ENCODE measurements around the gene DKC1.

Gene DKC1

DNA sequence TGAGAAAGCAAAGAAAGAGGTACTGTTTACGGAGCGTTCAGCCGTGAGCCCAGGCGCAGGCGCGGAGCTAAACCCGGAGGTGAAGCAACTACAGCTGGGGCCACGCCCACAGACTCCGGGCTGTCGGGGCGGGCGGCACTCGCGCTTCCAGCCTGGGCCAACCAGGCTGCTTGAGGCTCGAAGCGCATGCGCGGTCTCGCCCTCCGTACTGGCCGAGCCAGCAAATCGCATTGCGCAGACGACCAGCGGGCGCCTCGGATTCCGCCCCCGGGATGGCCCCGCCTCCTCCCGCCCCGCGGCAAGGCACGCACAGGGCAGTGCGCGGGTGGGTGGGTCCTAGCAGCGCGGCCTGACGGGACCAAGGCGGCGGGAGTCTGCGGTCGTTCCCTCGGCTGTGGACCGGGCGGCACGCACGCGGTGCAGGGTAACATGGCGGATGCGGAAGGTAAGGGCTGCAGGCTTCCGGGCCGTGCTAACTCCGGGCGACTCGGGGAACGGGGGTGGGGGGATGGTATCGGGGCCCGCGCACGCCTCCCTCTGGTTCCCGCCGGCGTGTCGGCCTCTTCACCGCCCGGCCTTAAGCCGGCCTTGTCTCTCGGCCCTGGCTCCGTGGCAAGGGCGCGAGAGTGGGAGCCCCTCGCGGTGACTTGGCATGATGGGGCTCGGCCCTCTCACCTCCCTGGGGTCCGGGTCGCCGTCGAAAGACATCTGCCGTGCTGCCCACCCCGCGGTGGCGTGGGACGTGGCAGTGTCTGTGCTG, at the start of gene DKC1:
Gene DKC1 (plus strand): TSS at position 328 of the 760 bp plus-strand sequence. CDS start 102 bp downstream, at position 430.
- FAIRE-seq (peak; percentile 74), DNase-seq (ENCODE audit: insufficient read length, low spot score) (peak; percentile 90)
- TF ChIP-seq POLR2A (IDR thresholded peaks at IDR 0.05; ENCODE audit: low read depth, low read length) = peak; percentile 72

DNA sequence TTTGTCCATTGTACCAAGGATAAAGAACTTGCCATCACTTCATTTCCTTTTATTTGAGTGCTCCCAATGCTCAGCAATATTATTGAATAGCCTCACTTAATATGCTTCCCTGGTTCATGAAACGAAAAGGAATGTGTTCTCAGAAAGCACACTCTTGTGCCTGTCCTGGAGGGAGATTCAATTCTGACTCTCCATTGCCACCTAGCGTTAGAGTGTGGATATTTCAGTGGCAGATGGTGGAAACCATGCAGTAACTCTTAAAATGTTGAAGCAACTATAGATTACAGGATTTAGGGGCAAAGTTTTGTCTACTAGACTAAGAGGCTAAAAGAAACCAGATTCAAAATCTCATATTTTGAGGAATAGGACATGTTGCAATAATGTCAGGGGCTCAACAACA, 47.7 kb upstream of the DKC1 start:
- no peak for DNase-seq (ENCODE audit: insufficient read length, low spot score)
- FAIRE-seq = peak; percentile 61
- TF ChIP-seq POLR2A (IDR thresholded peaks at IDR 0.05; ENCODE audit: low read depth, low read length) = no peak

DNA sequence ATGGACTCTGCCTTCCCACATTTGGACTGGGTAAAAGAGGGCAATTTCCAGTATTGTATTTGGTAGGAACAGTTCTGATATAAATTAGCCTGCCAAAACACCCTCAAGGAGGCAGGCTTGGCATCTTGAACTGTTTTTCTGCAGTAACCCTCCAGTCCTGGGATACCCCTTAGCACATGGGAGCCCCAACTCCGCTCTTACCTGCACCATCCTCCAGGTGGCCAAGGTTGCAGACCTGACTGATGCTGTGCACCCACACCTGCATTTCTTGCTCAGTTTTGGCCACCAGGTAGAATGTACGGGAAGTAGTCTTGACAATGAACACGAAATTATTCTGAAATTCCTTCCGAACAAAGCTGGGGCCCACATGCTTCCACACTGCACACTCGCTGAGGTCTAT, 46.8 kb upstream of the DKC1 start:
- FAIRE-seq (no peak), DNase-seq (ENCODE audit: insufficient read length, low spot score) (no peak)
- no peak for TF ChIP-seq POLR2A (IDR thresholded peaks at IDR 0.05; ENCODE audit: low read depth, low read length)

DNA sequence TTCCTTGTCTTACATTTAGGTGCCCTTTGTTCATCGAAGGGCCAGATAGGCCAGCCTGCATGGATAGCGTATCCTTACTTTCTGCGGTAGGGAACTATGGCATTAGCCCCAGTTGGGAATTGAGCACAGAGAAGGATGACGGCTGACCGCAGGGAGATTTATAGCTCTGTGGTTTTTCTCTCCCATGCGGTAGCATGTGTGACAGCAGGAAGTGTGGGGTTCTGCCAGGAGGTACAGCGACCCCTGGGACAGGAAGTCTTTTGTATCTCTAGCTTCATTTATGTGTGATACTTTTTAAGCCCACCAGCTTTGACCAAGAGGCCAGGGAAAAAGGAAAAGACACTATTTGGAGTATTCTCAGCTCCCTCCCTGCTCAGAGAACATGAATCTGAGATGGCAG, 44.8 kb upstream of the DKC1 start:
- FAIRE-seq (peak; percentile 69), DNase-seq (ENCODE audit: insufficient read length, low spot score) (no peak)
- TF ChIP-seq POLR2A (IDR thresholded peaks at IDR 0.05; ENCODE audit: low read depth, low read length) = no peak

DNA sequence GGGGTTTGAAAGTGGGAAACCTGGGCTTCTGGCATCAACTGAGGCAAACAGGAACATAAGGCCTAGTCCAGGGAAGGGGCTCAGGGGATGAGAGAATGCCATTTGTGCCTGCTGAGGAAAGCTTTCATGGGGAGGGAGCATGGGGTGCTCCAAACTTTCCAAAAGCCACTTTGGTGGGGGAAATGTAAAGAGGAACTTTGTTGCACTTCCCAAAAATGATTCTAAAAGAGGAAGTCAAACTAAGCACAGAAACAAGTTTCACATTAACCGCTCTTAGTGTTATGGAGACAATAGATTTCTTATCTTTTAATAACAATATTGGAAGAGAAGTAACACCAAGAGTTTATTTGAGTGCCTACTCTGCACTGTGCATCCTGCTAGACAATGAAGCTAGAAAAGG, 44.0 kb upstream of the DKC1 start:
- DNase-seq (ENCODE audit: insufficient read length, low spot score) (no peak), FAIRE-seq (no peak)
- TF ChIP-seq POLR2A (IDR thresholded peaks at IDR 0.05; ENCODE audit: low read depth, low read length) = no peak

DNA sequence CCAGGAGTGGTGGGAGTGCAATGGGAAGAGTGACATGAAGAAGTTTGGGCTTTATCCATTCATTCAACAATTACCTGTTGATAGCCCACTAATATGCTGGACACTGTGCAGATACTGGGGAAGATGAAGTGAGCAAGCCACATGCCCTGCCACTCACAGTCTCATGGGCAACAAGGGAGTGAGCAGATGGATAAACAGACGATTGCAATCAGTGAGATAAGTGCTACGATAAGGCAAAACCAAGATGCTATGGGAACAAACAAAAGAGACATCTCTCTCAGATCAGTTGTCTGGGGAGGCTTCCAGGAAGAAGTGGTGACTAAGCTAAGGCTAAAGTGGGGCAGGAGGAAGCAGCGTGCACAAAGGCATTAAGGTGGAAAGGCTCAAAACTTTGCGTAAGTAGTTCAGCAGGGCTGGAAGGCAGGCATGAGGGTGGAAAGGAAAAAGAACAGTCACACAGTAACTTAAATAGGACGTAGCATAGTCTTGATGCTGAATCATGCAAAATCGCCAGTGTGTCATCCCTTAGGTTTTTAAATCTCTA, 43.5 kb upstream of the DKC1 start:
- TF ChIP-seq POLR2A (IDR thresholded peaks at IDR 0.05; ENCODE audit: low read depth, low read length) = no peak
- no peak for DNase-seq (ENCODE audit: insufficient read length, low spot score)
- peak; percentile 57 for FAIRE-seq

DNA sequence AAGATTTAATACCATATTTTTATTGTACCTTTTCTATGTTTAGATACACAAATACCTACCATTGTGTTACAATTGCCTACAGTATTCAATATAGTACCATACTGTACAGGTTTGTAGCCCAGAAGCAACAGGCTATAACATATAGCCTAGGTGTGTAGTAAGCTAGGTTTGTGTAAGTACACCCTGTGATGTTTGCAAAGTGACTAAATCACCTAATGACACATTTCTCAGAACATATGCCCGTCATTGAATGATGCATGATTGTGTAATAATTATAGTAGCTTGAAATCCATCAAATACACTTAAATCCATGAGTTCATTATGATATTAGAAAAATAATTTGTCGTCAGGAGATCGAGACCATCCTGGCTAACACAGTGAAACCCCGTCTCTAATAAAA, 42.6 kb upstream of the DKC1 start:
- no peak for TF ChIP-seq POLR2A (IDR thresholded peaks at IDR 0.05; ENCODE audit: low read depth, low read length)
- DNase-seq (ENCODE audit: insufficient read length, low spot score) = no peak
- no peak for FAIRE-seq

DNA sequence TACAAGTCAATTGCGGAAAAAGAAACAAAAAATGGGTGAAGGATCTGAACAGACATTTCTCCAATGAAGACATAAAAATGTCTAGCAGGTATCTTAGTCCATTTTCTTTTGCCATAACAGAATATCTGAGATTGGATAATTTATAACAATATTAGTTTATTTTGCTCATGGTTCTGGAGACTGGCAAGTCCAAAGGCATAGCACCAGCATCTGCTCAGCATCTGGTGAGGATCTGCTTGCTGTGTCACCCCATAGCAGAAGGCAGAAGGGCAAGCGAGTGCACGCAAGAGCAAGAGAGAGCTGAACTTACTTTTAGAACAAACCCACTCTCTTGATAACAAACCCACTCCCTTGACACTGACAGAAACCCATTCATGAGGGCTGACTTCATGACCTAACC, 41.5 kb upstream of the DKC1 start:
- DNase-seq (ENCODE audit: insufficient read length, low spot score) (no peak), FAIRE-seq (no peak)
- no peak for TF ChIP-seq POLR2A (IDR thresholded peaks at IDR 0.05; ENCODE audit: low read depth, low read length)

DNA sequence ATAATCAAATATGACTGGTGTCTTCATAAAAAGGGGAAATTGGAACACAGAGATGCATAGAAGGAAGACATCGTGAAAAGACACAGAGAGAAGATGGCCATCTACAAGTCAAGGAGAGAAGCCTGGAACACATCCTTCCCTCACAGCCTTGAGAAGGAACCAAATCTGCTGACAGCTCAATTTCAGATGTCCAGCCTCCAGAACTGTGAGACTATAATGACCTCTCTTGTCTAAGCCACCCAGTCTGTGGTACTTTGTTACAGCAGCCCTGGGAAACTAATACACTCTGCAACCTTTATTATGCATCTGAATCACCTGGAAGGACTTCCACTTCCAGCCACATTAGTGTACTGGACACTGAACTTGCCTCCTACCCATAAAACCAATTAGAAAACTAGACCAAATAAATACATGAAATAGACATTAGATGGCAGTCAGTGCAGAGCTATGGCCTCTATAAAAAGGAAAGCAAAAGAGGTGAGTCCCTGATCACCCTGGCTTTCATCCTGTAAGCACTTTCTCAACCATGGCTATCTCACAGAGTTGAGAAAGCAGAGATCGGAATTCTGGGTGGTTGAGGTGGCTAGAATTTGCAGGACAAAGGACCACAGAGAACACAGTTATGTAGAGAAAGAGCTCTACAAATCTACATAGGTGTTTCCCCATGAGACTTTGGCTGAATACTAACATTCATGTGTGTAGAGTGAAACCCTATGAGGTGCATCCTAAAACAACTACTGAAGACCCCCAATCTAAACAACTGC, 37.5 kb upstream of the DKC1 start:
- no peak for FAIRE-seq
- no peak for TF ChIP-seq POLR2A (IDR thresholded peaks at IDR 0.05; ENCODE audit: low read depth, low read length)
- no peak for DNase-seq (ENCODE audit: insufficient read length, low spot score)

DNA sequence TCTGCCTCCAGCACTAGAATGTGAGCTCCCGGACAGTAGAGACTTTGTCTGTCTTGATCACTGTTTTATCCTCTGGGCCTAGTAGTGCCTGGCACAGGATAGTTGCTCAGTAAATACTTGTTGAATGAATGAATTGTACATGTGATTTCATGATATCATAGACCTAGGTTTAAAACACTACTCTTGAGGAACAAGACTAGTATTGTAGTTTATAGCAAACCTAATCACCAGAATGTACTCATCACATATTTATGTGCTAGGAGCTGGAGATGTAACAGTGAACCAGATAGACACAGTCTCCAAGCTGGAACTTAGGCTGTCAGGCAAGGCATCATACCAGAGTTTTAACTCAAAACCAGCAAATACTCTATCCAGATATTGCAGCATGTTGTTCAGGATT, 35.2 kb upstream of the DKC1 start:
- FAIRE-seq (peak; percentile 62), DNase-seq (ENCODE audit: insufficient read length, low spot score) (no peak)
- TF ChIP-seq POLR2A (IDR thresholded peaks at IDR 0.05; ENCODE audit: low read depth, low read length) = no peak

DNA sequence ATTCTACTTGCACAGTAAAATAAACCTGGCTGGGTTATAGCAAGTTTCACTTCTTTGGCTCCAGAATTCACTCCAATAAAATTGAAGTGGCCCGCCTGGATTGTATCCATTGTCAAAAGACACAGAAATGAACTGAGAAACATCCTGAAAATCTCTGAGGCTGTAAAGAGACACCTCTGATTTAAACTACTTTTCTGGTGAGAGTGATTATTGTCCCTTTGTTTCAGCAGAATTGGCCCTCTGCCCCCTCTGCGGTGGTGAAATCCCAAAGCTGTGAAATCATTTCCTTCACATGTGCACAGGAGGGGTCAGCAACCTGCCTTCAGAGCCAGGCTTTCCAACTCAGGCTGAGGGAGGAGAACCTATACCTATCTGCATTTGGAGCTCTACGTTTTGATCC, 34.8 kb upstream of the DKC1 start:
- no peak for TF ChIP-seq POLR2A (IDR thresholded peaks at IDR 0.05; ENCODE audit: low read depth, low read length)
- DNase-seq (ENCODE audit: insufficient read length, low spot score) (no peak), FAIRE-seq (peak; percentile 91)

DNA sequence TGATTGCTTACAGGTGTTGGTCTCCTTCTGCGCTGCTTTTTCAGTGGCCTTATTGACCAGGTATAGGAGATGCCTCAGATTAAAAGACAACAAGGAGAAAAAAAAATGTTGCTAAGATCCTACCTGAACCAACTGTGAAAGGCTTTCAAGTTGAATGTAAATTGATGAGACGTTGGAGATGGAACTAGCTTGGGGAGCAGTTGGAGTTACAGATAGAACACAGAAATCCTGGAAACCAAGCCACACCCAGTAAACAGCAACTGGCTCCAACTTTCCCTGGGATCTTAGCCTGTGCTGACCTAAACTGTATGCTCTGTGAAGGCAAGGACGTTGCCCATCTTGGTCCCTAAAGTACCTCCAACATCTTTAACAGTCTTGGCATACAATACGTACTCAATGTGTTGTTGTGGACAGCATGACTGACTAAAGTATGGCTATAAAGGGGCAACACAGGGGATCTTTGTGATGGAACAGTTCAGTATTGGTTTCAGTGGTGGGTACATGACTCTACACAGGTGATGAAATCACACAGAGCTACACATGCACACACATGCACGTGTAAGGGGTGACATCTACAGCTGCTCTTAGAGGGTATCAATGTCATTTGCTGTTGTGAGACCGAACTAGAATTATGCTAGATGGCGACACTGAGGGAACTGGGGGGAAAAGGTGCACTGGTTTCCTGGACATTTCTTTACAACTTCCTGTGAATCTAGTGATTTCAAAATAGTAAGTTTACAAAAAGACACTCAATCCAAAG, 34.1 kb upstream of the DKC1 start:
- no peak for FAIRE-seq

DNA sequence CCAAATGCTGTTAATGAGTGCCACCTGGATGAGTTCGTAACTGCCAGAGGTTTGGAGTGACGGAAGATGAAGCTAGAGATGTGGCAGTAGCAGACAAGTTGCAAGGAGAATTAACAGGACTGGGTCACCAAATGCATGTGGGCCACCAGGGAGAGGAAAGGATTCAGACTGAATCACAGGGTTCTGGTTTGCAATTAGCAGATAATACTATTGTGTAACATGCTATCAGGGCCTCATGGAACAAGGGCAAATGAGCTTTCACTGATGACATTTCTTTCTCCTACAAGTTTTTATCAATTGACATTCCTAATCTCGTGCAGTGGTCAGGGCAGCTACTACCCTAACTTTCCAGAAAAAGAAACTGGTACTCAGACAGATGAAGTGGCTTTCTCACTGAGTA, 33.2 kb upstream of the DKC1 start:
- no peak for TF ChIP-seq POLR2A (IDR thresholded peaks at IDR 0.05; ENCODE audit: low read depth, low read length)
- DNase-seq (ENCODE audit: insufficient read length, low spot score) = no peak
- FAIRE-seq = no peak

More for the DNA sequence above, 34.1 kb upstream of the DKC1 start:
- DNase-seq (ENCODE audit: insufficient read length, low spot score) = no peak
- no peak for TF ChIP-seq POLR2A (IDR thresholded peaks at IDR 0.05; ENCODE audit: low read depth, low read length)
